GM21528 (cell line): ENCODE data around the gene ZSCAN5A.
"Not testable (repeated sequence)": the region's sequence is repeated elsewhere in the genome, so short reads cannot be mapped to it uniquely, and the experiment has no call there.

Source experiments
- ATAC-seq: cut with Tn5 transposase; IDR thresholded peaks from one replicate; pipeline ENCODE4 v1.9.1; 2021; ENCODE audit warnings: mild to moderate bottlenecking, moderate library complexity; ENCODE audit not compliant: unreplicated experiment, low FRiP score

Gene ZSCAN5A

DNA sequence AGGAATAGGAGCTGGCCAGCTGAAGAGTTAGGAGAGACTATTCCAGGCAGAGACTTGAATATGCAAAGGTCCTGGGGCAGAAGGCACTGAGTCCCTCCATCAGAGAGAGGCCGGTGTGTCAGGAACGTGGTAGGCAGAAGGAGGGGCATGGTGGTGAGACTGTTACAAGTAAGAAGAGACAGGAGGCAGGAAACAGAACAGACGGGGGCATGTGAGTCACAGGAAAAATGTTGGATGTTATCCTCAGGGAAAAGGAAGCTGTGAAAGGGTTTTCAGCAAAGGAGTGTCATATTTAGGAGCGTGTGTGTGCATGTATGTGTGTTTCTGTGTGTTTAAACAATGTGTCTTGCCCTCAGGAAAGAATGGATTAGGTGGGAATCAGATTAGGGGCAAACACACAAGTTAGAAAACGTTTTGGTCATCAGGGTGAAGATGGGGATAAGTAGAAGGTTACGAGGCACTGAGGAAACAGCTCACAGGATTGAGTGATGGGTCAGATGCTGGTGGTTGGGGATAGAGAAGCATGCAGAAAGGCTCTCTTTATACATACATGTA is 41.0 kb downstream of the ZSCAN5A start:
- ATAC-seq = no peak

DNA sequence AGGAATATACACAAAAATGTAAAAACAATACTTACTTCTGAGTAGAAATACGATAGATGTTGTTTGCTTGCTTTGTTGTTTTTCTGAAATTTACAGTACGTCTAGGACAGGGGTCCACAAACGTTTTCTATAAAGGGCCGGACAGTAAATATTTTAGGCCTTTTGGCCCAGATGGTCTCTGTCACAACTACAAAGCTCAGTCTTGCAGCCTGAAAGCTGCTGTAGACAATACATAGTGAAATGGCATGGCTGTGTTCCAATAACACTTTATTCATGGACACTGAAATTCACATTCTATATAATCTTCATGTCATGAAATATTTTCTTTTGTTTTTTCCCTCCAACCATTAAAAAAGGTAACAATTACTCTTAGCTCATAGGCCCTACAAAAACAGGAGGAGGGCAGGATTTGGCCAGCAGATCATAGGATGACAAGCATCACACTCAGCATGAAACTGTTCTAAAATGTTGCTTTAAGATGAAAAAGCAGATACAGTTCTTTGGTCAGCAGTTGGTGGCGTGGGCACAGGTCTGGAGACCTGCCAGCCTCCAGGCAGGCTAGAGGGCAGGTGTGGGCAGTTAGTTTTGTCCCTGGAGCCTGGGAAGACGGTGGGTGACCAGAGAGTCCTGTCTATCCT is 42.4 kb downstream of the ZSCAN5A start, which contains the start of gene EDDM13:
EDDM13 (plus strand) TSS at position 588 of the 638 bp plus-strand sequence. CDS start 87 bp downstream, outside the sequence.
- no peak for ATAC-seq

DNA sequence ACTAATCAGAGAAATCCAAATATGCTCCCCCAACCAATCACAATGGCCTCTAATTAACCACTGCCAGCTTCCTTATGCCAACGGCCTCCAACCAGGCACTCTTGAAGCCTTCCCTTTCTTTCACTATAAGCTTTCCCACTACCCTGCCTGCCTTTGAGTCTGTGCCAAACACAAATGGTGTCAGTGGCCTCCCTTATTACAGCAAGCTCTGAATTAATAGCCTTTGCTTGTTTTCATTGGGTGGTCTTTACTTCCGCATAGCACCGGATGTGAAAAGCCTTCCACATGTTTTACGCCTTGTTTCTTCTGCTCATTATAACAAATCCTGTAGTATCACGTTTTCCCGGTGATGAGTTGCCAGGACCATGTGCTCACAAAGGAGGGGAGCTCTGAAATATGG is 43.5 kb downstream of the ZSCAN5A start:
- ATAC-seq = no peak

DNA sequence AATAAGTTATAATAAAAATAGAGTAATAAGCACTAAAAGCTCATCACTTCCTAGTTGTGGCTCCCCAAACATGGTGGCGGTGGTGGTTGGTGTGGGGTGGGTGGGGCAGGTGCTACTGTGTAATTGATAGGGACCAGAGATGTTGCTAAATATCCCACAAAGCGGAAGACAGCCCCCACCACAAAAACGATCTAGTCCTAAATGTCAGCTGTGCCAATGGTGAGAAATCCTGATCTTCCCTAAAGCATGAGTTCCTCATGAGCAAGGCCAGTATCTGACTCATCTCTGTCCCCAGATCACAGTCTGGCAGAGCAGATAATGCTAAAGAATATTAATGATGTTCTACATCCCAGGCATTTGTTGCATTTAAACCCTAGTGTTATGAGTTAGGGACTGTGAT is 44.0 kb downstream of the ZSCAN5A start:
- ATAC-seq = no peak

DNA sequence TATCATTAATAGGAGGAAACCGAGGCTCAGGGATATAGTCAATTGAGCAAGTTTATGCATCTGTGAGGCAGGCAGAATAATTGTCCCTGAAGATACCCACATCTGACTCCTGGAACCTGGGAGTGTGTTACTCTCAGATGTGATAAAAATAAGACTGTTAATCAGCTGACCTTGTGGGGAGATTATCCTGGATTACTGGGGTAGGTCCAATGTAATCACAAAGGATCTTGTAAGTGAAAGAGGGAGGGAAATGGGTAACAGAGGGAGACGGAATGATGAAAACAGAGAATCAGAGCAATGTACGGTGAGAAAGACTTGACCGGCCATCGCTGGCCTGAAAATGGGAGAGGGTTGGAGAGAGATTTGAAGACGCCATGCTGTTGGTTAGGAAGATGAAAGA is 45.3 kb downstream of the ZSCAN5A start:
- no peak for ATAC-seq

DNA sequence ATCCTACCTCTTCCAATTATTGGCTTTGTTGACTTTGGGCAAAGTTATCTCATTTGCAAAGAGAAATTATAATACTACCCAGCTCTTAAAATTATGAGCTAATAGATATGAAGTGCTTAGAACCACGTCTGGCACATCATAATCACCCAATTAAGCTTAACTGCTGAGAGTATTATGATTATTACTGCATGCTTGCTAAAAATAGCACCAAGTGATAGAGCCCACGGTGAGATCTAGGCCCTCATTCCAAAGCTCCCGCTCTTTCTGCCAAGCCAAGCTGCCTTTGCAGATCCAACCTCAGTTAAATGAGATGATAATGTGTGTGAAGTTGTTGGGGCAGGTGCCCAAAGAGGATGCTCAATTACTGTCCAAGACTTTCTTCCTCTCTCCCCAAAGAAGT is 48.6 kb downstream of the ZSCAN5A start:
- no peak for ATAC-seq

DNA sequence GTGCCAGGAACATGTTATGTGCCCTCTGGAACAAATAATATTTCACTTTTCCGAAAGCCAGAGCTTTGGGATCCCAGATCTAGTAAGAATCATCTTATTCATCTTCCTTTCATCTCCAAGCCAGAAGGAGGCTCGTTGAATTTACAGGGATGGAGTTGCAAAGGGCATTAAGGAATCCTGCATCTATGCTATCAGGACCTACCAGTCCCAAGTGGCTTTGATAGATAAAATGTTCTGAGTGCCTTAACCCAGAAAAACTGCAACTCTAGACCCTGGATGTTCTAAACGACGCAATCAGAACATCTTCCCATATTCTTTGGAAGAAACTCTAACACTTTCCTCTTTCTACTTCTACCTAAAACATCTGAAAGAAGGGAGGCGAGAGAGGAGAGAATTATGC is 51.3 kb downstream of the ZSCAN5A start:
- ATAC-seq = no peak

DNA sequence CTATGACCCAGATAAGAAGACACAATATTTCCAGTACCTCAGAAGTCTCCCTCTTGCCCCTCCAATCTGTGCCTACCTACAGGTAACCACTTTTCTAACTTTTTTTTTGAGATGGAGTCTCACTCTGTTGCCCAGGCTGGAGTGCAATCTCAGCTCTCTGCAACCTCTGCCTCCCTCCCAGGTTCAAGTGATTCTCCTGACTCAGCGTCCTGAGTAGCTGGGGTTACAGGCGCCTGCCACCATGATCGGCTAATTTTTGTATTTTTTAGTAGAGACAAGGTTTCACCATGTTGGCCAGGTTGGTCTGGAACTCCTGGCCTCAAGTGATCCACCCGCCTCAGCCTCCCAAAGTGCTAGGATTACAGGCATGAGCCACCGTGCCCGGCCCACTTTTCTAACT is 52.7 kb downstream of the ZSCAN5A start:
- not testable (repeated sequence) for ATAC-seq

DNA sequence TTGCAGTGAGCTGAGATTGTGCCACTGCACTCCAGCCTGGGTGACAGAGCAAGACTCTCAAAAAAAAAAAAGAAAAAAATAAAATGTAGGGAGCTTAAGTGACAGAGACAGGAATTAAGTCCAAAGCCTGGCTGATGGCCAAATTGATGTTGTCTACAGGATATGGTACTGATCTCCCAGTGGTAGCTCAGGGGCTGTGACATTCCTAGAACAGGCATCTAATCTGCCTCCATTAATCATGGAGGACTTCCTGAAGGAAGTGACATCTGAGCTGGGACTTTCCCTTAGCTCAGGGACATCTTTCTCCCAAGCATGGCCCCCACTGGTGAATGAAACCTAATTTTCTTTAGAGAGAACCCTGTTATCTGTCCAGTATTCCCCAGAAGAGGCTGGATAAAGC is 53.5 kb downstream of the ZSCAN5A start:
- ATAC-seq = no peak

DNA sequence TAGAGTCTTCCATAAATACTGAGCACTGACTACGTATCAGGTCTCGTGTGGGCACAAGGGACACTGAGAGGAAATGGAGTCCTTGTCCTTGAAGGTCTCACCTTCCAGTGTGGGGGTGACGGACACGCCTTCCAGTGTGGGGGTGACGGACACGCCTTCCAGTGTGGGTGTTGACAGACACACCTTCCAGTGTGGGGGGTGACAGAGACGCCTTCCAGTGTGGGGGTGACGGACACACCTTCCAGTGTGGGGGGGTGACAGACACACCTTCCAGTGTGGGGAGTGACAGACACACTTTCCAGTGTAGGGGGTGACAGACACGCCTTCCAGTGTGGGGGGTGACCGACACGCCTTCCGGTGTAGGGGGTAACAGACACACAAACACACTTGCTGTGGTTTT is 56.4 kb downstream of the ZSCAN5A start:
- no peak for ATAC-seq

DNA sequence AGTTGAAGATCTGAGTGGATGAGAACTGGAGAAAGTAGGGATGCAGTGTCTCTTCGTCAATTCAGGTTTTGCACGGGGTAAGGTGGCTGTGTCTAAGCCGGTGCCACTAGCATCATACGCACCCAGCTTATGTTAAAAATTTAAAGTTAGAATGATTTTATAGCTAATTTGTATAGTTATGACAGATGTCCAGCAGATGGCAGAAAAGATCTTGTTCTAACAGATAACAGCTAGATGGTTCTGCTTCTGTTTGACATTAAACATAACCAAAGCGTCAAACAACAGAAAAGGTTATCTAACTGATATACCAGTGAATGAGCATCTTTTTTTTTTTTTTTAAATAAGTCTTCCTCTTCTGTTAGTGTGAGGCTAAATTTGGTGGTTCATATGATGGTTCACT is 60.9 kb downstream of the ZSCAN5A start:
- ATAC-seq = no peak

DNA sequence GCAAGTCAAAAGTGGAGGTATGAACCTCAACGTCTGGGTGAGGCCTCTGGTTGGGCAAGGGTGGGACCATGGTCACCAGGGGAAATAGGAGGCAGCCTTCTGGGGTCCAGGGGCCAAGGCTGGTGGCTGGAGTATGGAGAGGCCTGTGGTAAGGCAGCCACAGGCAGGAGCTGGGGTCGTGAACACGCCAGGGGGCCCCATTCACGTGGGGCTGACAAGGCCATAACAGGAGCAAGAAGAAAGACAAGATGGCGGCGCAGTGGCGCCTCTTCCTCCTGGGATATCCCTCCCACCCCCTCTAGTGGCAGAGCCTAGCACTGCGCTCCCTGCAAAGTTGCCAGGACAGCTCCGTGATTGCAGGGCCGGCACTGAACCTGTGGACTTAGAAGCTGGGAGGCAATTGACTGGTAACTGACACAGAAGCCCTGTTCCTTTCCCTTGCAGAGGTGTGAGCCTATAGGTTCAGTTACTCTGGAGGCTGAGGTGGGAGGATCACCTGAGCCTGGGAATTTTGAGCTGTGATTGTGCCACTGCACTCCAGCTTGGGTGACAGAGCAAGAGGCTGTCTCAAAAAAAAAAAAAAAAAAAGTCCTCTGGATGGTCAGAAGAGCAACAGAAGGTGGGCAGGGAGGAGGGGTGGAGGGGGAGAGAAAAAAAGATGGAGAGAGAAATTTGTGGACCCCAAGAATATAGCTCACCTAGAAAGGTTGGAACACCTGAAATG is 61.8 kb downstream of the ZSCAN5A start:
- ATAC-seq = no peak

DNA sequence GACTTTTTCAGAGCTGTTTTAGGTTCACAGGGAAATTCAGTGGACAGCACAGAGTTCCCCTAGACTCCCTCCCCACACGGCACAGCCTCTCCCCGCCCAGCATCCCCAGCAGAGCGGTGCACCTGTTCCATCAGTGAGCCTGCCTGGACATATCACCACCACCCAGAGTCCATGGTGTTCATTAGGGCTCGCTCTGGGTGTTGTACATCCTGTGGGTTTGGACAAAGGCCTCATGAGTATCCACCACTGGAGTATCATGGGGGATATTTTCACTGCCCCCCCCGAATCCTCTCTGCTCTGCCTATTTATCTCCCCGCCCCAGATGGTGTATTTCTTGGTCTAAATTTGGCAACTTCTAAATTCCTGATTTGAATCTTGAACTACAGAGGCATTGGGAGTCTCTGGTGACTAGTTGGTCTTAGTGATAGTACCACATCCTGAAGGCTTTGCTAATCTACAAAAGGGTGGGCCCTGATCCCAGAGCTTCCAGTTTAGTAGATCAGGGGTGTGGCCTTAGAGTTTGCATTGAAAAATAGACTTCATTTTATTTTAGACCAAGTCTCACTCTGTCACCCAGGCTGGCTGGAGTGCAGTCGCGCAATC is 65.8 kb downstream of the ZSCAN5A start:
- ATAC-seq = not testable (repeated sequence)

DNA sequence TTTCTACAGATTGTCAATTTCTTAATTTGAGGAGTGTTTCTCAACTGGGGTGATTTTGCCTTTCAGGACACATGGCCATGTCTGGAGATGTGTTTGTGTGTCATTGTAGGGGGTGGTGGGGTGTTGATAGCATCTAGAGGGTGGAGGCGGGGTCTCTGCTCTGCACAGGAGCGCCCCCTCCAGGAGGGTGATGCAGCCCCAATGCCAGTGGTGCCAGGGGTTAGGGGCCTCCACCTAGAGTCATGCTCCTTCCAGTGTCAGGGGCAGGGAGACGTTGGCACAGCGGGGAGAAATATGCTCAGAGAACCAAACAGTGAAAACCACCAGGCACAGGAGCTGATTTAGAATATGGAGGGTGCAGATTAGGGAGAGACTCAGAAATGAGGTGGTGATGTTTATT is 68.9 kb downstream of the ZSCAN5A start:
- not testable (repeated sequence) for ATAC-seq

DNA sequence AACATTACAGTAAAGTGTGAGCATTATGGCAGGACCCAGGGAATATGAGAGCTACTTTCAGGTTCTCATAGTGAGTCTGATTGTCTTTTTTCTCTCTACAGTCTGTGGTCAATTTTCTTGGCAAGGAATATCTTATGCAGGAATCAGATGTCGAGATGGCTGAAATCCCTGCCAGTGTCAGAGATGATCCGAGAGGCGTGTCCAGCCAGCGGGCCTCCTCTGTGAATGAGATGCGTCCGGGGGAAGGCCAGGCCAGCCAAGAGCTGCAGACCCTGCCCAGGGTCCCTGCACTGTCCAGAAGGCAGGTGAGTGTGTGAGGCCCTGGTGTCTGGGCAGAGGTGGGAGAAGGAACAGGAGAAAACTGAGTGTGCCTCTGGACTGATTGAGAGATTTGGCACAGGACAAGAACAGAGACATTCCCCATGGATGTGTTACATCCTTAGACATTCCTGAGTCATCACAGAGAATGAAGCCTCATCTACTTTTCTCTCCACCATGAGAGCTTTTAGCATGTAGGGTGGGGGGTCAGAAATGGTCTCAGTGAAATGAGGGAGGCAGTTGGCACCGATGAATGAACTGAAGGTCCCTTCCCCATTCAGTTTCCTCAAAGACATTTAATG is 69.4 kb downstream of the ZSCAN5A start:
- no peak for ATAC-seq

DNA sequence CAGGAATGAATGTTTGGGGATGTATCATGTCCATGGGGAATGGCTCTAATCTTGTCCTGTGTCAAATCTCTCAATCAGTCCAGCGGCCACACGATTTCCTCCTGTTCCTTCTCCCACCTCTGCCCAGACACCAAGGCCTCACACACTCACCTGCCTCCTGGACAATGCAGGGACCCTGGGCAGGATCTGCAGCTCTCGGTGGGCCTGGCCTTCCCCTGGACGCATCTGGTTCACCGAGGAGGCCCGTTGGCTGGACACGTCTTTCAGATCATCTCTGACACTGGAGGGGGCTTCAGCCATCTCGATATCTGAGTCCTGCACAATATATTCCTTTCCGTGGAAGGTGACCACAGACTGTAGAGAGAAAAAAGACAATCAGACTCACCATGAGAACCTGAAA is 91.2 kb downstream of the ZSCAN5A start:
- no peak for ATAC-seq

DNA sequence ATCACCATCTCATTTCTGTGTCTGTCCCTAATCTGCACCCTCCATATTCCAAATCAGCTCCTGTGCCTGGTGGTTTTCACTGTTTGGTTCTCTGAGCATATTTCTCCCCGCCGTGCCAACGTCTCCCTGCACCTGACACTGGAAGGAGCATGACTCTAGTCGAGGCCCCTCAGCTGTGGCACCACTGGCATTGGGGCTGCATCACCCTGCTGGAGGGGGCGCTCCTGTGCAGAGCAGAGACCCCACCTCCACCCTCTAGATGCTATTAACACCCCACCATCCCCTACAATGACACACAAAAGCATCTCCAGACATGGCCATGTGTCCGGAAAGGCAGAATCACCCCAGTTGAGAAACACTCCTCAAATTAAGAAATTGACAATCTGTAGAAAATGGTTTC is 91.7 kb downstream of the ZSCAN5A start:
- no peak for ATAC-seq

DNA sequence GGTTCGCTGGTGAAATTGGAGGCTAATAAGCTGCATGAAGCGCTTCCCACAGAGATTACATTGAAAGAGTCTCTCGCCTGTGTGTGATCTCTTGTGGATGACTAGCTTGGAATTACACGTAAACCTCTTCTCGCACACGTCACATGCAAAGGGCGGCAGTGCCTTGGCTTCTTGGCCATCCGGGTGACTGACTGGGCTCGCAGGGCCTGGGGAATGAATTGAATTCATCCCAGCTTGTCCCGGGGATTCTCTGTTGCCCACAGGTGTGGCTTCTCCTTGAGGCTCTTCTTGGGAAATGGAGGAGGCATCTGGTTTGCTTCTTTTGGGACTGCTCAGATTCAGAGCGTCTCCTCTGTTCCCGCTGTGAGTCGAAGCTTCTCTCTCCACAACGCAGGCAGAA is 92.8 kb downstream of the ZSCAN5A start:
- ATAC-seq = no peak

DNA sequence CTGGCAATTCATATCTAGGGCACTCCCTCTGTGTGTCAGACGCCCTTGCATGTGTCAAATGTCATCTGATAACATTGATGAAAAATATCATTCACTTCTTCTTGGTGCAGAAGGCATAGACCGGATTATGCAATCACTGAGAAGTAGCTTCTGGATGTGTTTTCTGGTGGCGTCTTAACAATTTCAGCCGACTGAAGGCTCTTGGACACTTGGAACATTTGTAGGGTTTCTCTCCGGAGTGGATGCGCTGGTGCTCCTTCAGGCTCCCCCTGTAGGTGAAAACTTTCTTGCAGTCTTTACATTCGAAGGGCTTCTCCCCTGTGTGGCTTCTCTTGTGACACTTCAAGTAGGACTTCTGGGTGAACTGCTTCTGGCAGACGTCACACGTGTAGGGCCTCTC is 93.2 kb downstream of the ZSCAN5A start:
- not testable (repeated sequence) for ATAC-seq

DNA sequence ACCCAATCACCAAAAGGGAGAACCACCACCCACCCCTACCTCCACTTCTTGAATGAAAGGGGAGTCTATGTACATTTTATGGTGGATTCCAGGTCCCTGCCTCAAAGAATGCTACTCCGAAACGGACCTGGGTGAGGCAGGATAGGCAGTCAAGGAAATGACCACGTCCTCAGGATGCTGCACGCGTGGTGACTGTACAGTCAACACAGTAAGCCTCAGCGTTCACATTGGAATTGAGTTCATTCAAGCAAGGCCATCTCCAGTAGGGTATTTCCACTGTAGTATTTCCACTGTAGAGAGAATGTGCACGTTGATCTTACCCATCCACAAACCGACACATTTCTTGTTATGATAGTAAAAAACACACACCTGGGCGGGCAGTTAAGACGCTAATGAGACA is 95.7 kb downstream of the ZSCAN5A start:
- ATAC-seq = no peak
